Uterine smooth muscle cell (primary cell): ENCODE results near the gene CEACAM18. TPM values are rescaled to one million over a fixed set of nuclear protein-coding genes. Genes with fewer than 3 reads are reported as not detected.

ENCODE experiments used
- total RNA-seq: library from RNA; depleted of rRNA; stranded (reverse); fragments of >200 nt; gene quantifications from 2 replicates; pipeline ENCODE4 v1.2.3, GENCODE V29; 2014

The CEACAM18 gene
- not detected in 2 replicates for total RNA-seq

GRCh38 chr19:51478381-51479234 lies at the start of gene CEACAM18:
Gene CEACAM18, plus strand, starts transcription at chr19:51478539.

GRCh38 chr19:51458051-51458645 lies 20.2 kb upstream of the CEACAM18 start, which contains the start of gene SIGLEC8:
Gene SIGLEC8, minus strand, starts transcription at chr19:51458454. Its CDS starts 67 bp downstream, at chr19:51458387.

GRCh38 chr19:51501594-51502263 lies 23.4 kb downstream of the CEACAM18 start, which contains the start of gene SIGLEC12:
Gene SIGLEC12, minus strand, starts transcription at chr19:51501800. Its CDS starts 67 bp downstream, at chr19:51501733.

DNA sequence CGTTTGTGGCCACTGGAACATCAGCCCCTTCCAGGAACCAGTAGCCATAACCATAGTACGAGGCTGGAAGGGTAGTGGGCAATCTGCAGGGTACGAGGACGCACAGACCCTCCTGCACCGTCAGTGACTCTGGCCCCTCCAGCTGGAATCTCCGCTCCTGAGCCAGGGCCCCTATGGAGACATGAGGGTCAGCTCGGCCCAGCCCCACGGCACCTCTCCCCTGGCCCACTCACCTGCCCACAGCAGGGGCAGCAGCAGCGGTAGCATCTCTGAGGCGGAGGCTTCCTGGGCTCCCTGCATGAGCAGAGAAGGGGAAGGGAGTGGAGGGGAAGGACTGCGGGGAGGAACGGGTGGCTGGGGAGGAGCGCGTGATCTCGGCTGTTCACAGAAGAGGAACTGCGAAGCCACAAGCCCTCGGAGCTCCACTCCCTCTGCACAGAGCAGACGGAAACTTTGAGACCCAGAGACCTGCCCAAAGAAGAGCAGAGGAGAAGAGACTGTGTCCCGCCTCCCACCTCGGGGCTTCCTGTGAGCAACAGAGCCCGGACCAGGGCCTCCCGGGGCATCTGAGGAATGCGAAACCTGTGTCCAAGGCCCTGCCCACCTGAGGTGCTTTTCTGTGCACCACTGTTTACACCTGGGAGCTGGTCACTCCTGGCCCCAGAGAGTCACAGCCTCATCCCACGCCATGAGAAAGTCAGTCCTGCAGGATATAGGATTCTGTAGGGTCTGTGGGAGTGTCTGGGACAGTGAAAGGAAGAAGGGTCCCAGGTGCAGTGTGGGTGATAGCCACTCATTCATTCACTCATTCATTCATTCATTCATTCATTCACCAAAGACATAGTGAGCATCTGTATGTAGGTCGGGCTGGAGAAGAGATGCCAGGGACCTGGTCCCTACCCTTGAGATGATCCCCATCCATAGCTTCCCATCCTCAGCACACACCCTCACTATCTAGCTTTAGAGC lies 53.3 kb downstream of the CEACAM18 start, which contains the start of gene SIGLEC6:
Gene SIGLEC6, minus strand, starts transcription at position 322 of the 967 bp plus-strand sequence. Its CDS starts 22 bp downstream, at position 300.

Other genes with a start within 250 kb of the CEACAM18 start
- gene SIGLECL1, start 227.5 kb upstream of the CEACAM18 start, total RNA-seq, result not detected in 2 replicates
- gene IGLON5, start 166.9 kb upstream of the CEACAM18 start, total RNA-seq, result not detected in 2 replicates
- 0.22 and 0.50 TPM in 2 replicates for gene VSIG10L, start 136.4 kb upstream of the CEACAM18 start, total RNA-seq
- gene ETFB, start 112.2 kb upstream of the CEACAM18 start, total RNA-seq, result 130 and 137 TPM in 2 replicates
- not detected in 2 replicates for gene CLDND2, start 109.5 kb upstream of the CEACAM18 start, total RNA-seq
- gene NKG7, start 105.9 kb upstream of the CEACAM18 start, total RNA-seq, result not detected in 2 replicates
- not detected in 2 replicates for gene LIM2, start 90.6 kb upstream of the CEACAM18 start, total RNA-seq
- gene C19orf84, start 87.9 kb upstream of the CEACAM18 start, total RNA-seq, result not detected in 2 replicates
- not detected in 2 replicates for gene SIGLEC10, start 60.9 kb upstream of the CEACAM18 start, total RNA-seq
- not detected in 2 replicates for gene SIGLEC8, start 20.1 kb upstream of the CEACAM18 start, total RNA-seq
- gene SIGLEC12, start 23.3 kb downstream of the CEACAM18 start, total RNA-seq, result not detected in 2 replicates
- 0.11 TPM in 1 of 2 replicates, not detected in the other for gene SIGLEC6, start 53.1 kb downstream of the CEACAM18 start, total RNA-seq
- 6.9 and 7.6 TPM in 2 replicates for gene ZNF175, start 92.7 kb downstream of the CEACAM18 start, total RNA-seq
- gene SIGLEC5, start 151.9 kb downstream of the CEACAM18 start, total RNA-seq, result not detected in 2 replicates
- not detected in 2 replicates for gene SIGLEC14, start 168.3 kb downstream of the CEACAM18 start, total RNA-seq
- 7.6 and 12.5 TPM in 2 replicates for gene SPACA6, start 214.8 kb downstream of the CEACAM18 start, total RNA-seq
- not detected in 2 replicates for gene HAS1, start 245.5 kb downstream of the CEACAM18 start, total RNA-seq